NCI-H748 treated with DMSO at 0.1 percent for 48 hours (cell line): ENCODE measurements around the gene H1-8.
"Not testable (repeated sequence)": the region's sequence is repeated elsewhere in the genome, so short reads cannot be mapped to it uniquely, and the experiment has no call there.

Source experiments
- DNase-seq: peaks from one replicate; lab custom pipeline; 2025; lab: John Stamatoyannopoulos, UW

Gene H1-8

GRCh38 chr3:129543156-129543790 lies at the start of gene H1-8:
H1-8 (plus strand) TSS chr3:129543175; CDS start chr3:129543219, 44 bp downstream.
- no peak for DNase-seq

- DNase-seq = no peak
These were observed 49.8 kb upstream of the H1-8 start for GRCh38 chr3:129493206-129493605.

- DNase-seq = not testable (repeated sequence)
These were observed 48.5 kb upstream of the H1-8 start for GRCh38 chr3:129494499-129494898.

GRCh38 chr3:129495006-129495639 lies 47.9 kb upstream of the H1-8 start:
- not testable (repeated sequence) for DNase-seq

- not testable (repeated sequence) for DNase-seq
These were observed 45.1 kb upstream of the H1-8 start for GRCh38 chr3:129497876-129498275.

GRCh38 chr3:129498603-129499488 lies 44.1 kb upstream of the H1-8 start:
- not testable (repeated sequence) for DNase-seq

- DNase-seq = not testable (repeated sequence)
These were observed 43.2 kb upstream of the H1-8 start for GRCh38 chr3:129499604-129500333.

GRCh38 chr3:129500334-129500658 lies 42.7 kb upstream of the H1-8 start:
- DNase-seq = no peak

- no peak for DNase-seq
These were observed 41.3 kb upstream of the H1-8 start for GRCh38 chr3:129501630-129502029.

- no peak for DNase-seq
These were observed 40.1 kb upstream of the H1-8 start for GRCh38 chr3:129502641-129503408.

GRCh38 chr3:129503471-129504291 lies 39.3 kb upstream of the H1-8 start:
- no peak for DNase-seq

GRCh38 chr3:129504471-129505100 lies 38.4 kb upstream of the H1-8 start:
- DNase-seq = no peak

GRCh38 chr3:129505341-129505740 lies 37.6 kb upstream of the H1-8 start:
- DNase-seq = no peak

- DNase-seq = peak; percentile 72
These were observed 36.7 kb upstream of the H1-8 start for GRCh38 chr3:129506231-129506742.

- no peak for DNase-seq
These were observed 35.7 kb upstream of the H1-8 start for GRCh38 chr3:129507181-129507831.

GRCh38 chr3:129512595-129512994 lies 30.4 kb upstream of the H1-8 start:
- no peak for DNase-seq

GRCh38 chr3:129513705-129514104 lies 29.3 kb upstream of the H1-8 start:
- DNase-seq = no peak

GRCh38 chr3:129514110-129514509 lies 28.9 kb upstream of the H1-8 start:
- no peak for DNase-seq

- DNase-seq = no peak
These were observed 28.4 kb upstream of the H1-8 start for GRCh38 chr3:129514563-129514962.
